HG02970 (cell line): ENCODE results near the gene PHF10.
"Not testable (repeated sequence)": the region's sequence is repeated elsewhere in the genome, so short reads cannot be mapped to it uniquely, and the experiment has no call there.

Experiments
- ATAC-seq: cut with Tn5 transposase; IDR thresholded peaks from one replicate; pipeline ENCODE4 v1.9.1; 2021; ENCODE audit warnings: mild to moderate bottlenecking, moderate library complexity, moderate number of reproducible peaks; ENCODE audit not compliant: unreplicated experiment, low FRiP score

Gene PHF10

DNA sequence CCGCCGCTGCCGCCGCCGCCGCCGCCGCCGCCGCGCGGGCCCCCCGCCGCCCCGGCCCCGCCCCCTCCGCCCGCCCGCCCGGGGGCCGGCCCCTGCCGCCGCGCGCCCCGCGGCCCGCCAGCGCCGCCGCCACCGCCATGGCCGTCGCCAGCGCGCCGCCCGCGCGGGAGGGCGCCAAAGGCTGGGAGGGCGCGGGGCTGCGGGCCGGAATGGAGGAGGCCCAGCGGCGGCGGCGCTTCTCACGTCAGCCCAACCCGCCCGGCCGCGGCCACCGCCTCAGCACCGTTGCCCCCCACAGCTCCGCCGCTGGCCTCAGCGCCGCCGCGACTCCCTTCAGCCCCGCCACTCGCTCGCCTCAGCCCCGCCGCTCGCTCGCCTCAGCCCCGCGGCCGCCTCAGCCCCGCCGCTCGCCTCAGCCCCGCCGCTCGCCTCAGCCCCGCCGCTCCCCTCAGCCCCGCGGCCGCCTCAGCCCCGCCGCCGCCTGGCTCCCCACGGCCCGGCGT, 258 bp downstream of the PHF10 start:
- ATAC-seq: peak; percentile 51

DNA sequence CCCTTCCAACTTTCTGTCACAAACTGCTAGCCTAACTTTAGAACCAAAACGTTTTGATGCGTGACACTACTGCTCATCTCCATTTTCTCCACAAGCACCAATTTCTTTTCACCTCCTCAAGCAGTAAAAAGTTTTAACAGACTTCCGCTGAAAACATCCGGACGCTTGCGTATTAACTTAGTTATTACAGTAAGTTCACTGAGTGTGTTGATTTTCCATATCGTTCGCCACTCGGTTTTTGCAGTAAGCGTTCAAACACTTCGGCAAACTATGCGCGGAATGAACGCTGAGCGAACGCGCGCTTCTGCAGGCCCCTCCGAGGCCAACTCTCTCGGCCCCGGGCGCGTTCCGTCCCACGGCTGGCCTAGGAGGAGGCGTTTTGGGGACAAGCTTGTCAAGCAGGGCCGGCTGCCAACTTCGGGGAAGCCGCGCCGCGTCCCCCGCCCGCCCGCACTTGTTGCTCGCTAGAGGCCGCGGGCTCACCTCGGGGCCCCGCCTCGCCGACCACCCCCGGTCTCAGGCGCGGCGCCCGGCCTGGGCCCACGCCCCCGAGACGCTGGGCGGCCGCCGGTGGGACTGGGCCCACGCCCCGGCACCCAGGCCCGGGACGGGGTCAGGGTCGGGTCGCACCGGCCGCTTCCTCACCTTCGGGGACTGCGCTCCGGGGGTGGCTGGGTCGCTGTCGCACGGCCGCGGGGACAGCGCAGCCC, 945 bp downstream of the PHF10 start:
- peak; percentile 38 for ATAC-seq

DNA sequence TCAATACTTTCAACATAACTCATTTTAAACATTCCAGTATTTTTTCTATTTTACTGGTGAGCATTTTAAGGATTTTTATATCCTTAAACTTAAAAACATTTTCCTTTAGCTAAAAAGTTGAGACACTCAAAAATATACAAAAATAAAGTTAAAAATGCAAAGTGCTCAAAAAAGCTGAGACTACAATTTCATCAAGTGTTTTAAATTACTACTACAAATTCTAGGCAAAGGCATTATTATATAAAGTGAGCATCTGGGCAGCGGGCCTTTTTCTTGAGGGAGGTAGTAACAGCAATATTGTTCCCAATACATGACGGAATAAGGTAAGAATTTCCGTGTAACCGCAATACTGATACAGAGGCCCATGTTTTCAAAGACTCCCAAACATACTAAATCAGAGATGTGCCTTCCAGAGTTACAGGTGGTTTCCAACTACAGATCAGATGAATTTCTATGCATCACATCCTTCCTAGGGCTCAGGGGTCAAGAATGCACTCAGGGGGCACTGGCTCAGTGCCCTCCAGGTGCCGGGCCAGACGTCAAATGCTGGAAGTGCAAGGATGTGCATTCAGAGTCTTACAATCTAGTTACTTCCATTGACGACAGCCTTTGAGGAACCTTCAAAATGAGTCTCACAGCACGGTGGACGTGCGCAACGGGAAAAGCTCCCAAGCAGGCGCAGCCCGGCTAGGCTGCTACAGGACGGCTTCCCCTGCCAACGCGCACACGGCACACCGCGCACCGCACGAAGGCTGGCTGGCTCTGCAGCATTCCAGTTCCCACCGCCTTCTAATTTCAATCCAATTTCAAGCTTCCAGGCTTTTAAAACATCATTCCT, 1.7 kb downstream of the PHF10 start:
- no peak for ATAC-seq

DNA sequence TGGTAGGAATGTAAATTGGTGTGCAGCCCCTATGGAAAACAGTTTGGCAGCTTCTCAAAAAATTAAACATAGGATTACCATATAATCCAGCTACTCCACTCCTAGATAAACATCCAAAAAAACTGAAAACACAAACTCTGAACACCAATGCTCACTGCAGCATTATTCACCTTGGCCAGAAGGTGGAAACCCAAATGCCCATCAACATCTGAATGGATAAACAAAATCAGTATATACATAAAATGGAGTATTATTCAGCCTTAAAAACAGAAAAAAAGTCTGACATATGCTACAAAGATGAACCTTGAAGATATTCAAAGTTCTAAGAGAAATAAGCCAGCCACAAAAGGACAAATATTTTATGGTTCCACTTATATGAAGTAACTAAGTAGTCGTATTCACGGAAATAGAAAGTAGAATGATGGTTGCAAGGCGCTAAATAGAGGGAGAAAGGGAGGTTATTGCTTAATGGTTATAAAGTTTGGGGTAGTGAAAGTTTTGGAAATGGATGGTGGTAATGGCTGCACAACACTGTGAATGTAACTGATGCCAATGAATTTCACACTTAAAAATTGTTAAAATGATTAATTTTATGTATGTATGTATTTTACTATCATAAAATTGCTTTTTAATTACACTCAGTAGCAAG, 4.0 kb downstream of the PHF10 start:
- ATAC-seq: no peak

DNA sequence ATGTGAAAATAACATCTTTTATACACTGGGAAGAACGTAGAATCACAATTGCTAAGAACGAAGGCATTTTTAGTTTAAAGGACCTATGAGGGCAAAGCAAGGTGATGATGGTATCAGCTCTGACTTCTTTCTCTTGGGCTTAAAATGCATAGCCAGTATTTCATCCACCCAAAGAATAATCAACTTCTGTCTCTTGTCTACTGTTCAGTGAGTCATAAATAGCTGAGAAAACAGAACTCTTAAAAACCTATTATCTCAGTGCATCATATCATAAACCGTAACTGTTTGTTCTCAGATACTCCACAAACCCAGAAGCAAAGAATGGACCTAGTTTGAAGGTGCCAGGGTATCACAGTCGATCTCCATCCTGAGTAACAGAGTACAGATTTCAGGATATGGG, 5.2 kb downstream of the PHF10 start:
- no peak for ATAC-seq

DNA sequence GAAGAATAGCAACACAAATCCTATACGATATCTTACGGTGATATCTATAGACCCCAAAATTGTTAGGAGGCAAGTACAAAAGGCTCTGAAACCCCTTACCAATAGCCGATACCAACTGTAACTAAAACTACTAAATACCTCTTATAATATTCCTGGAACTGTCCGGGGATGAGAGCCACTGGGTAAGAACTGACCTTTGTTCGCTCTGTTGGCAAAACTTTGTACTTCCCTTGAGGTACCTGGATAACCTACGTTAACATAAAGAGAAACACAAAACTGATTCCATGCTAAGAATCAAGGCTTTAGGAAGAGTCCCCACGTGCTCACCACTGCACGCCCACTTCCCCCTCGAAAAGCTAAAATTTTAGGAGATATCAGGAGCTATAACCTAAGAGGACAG, 9.7 kb downstream of the PHF10 start:
- no peak for ATAC-seq

DNA sequence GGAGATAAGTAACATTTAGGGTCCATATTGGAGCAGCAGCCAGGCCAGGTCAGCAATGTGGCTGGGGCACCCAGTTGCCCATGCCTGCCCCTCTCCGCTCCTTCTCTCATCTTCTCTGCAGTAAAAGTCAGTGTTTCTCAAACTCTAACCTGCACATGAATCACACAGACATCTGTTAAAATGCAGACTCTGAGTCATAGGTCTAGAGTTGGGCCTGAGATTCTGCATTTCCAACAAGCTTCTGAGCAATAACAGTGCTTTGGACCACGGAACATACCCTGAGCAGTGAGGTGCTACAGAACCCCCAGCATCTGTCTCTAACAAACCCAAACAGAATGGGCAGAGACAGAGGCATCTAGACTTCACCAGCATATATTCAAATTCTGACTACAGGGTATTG, 10.1 kb downstream of the PHF10 start:
- no peak for ATAC-seq

DNA sequence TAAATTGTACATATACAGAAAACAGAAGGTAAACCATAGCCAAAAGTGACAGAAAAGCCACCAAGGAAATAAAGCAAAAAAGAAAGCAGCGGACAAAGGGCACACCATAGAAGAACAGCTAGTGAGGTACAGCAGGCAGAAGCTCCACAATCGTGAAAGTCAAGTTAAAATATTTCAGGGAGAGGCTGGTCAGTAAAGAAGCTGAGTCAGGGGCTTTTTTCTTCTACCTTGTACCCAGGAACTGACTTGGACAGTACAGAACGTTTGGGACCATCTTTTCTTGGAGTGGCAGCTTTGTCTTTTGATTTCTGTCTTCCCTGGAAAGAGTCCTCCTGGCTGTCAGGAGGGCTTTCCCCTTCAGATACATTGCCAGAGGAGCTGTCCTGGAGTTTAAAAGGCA, 14.3 kb downstream of the PHF10 start:
- no peak for ATAC-seq

DNA sequence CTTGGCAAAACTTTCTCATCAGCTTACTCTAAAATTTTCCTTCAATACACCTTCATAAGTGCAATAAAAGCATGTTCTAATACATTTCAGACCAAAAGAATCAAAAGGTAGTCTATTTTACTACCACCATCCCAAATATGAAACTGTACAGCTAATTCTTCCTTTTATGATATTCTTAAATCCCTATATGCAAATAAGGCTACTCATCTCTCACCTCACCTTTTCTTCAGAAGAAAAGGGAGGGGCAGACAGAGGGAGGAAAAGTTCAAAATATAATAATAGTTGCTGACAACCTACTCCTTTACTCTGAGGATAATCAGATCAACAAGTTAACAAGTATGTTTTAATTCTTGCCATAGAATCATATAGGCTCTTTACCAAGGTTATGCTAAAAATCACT, 15.0 kb downstream of the PHF10 start:
- ATAC-seq: no peak

DNA sequence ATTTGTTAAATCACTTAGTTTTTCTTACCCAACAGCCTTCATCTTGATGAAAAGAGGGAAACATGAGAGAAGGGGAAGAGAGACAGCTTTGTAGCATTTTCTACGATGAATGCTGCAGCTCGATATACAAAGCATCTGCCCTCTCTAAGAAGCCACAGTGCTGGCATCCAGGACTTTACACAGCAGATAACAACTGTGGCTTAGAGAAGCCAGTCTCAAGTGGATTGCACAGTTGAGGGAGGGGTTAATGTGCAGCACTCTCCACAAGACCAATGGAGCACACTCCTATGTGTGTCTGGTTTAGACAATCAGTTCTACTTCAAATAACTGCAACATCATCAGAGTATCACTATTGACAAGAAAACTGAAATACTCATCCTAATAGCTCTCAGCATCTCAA, 16.5 kb downstream of the PHF10 start:
- ATAC-seq: no peak

DNA sequence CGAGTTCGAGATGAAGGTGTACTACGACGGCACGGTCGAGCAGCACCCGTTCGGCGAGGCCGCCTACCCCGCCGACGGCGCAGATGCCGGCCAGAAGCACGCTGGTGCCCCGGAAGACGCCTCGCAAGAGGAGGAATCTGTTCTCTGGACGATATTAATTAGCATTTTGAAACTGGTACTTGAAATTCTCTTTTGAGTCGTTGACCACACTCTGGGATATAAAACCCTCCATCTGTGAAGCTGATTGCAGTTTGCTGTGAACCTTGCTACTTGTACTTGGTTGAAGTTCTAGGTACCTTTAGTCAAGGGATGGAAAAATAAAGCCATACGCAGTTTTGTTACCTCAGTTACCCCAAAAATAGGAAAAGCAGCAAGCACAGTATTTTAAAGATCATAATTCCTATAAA, 21.5 kb downstream of the PHF10 start:
- no peak for ATAC-seq

DNA sequence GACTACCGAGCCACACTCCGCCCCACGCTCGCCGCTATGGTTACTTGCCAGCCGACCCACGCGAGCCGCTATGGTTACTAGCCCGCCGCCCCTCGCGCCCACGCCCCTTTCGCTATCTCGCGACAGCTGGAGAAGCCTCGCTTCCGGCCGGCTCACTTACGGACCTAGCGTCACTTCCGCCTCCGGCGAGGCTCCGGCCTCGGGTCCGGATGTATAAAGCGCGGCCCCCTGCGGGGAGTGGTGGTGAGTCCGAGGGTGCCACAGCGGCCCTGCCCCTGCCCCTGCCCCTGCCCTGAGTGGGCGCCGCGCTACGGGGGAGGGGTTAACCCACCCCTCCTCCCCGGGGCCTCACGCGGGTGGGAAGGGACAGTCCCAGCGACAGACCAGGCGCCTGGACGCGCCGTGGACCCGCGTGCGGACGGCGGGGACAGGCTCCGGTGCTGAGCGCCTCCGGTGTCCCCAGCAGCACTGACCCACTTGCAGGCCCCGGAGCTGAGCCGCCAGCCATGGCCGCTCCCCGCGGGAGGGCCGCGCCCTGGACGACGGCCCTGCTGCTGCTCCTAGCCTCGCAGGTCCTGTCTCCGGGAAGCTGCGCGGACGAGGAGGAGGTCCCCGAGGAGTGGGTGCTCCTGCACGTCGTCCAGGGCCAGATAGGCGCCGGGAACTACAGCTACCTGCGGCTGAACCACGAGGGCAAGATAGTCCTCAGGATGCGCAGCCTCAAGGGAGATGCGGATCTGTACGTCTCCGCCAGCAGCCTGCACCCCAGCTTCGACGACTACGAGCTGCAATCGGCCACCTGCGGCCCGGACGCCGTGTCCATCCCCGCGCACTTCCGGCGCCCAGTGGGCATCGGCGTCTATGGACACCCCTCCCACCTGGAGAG, 22.1 kb downstream of the PHF10 start, which contains the start of the genes C6orf120 and WDR27:
TSS of gene C6orf120 (plus strand) at position 173 of the 886 bp plus-strand sequence. CDS start at position 507, 334 bp downstream.
TSS of gene WDR27 (minus strand) at position 76 of the 886 bp plus-strand sequence. CDS start 13,024 bp downstream, outside the sequence.
- peak; percentile 99 for ATAC-seq

DNA sequence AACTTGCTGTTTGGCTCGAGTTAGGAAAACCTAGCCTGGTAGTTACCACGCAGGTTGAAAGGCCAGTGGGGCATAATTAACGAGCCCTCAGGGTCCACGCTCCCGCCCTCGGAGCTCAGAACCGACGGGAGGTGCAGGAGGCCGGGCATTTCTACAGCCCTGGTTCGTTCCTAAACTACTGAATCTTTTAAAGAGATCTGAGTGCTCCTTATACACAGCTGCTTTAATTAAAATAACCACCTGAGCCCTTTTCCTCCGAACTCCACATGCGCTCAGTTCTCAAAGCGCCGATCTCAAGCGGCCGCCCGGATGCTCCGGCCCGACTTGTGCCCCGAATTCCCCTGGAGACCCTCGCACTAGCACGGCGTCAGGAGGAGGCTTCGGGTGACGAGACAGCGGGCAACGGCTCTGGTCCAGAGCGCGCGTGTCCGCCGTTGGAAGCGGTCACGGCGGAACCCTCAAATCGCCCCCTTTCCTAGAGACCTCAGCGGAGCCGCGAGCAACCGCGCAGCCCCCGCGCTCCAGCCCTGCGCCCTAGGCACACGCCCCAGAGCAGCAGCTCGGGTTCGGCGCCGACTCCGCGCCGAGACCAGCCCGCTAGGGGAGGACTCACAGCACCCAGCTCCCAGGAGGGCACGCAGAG, 22.9 kb downstream of the PHF10 start:
- no peak for ATAC-seq

DNA sequence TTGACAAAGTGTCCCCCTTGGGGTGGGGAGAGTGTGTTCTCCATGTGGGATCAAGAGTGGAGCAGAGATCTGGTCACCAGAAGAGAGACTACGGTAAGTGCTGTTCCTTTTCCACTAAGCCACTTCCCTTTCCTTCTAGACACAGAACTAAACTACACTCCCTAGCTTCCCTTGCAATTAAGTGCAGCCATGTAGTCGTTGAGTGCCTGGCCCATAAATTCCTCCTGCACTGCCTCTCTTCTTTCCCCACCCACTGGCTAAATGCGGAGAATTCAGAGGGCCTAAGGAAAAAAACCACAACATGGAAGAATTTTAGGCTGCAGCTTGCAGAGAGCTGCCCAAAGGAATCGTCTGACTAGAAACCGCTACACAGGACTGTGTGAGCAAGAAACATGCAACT, 24.0 kb downstream of the PHF10 start:
- no peak for ATAC-seq

DNA sequence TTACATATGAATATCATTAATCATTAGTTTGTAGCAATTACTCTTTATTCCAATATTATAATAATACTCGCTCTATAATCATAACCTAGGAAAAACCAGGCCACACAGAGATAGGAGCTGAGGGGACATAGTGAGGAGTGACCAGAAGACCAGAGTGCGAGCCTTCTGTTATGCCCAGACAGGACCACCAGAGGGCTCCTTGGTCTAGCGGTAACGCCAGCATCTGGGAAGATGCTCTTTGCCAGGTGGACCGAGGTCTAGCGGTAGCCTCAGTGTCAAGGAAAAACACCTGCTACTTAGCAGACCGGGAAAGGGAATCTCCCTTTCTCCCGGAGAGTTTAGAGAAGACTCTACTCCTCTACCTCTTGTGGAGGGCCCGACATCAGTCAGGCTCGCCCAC, 27.2 kb downstream of the PHF10 start:
- ATAC-seq: not testable (repeated sequence)

DNA sequence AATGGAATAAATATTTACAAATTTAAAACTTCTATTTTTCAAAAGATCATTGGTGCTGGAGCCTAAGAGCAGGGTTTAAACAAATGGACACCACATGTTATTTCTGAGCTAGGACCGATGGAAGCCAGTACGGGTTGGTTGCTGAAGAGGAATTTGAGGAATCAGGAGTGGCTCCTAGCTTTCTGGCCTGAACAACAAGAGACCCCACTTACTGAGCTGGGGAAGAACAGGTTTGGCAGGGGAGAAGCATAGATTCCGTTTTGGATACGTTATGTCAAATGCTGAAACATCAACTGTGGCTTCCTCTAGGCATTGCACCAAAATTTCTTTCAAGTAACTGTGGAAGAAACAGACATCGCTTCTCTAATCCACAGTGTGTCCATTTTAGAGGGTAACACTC, 29.2 kb downstream of the PHF10 start:
- ATAC-seq: no peak

DNA sequence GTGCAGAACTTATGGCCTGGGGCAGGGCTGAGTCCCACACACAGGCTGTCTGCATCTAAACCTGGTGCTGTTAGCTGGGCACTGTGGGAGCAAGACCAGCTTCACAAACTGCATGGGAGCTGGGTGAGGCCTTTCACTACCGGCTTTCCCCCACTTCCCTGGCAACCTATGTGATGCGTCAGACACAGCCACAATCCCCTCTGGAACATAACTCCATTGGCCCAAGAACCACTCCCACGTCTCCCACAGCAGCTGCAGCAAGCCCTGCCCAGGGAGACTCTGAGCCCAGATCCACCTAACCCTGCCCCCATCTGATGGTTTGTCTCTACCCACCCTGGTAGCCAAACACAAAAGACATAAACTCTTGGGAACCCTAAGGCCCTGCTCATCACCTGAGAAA, 31.8 kb downstream of the PHF10 start:
- ATAC-seq: no peak

DNA sequence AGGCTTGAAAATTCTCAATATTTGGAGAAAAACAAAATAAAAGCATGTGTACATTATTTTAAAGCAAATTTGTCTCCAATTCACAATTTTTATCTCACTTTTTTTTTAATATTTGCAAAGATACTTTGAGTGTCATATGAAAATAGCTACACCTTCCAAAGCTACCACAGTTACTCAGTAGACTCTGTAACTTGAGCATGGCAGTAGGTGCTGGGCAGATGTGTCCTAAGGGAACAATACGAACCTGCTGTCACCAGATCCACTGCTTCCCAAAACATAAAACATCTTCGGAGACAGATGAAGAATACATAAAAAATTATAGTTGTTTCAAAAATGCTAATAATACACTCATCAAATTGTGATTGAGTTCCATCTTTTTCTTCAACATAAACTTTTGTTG, 33.0 kb downstream of the PHF10 start:
- ATAC-seq: no peak

DNA sequence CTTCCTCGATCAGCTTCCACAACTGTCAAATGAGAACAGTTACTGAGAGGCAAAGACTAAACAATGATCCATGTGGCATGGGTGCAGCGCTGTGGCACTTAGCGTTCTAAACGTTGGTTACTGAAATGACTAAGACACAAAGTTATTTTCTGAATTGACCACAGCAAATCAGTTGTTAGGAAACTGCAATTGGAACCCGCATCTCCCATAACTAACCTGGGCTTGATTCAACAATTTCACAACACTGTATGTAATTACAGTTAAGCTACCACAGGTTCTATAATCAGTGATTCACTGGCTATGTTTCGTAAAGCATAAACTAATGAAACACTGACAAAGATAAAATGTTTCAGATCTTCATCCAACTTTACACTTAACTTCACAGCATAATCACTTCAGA, 35.0 kb downstream of the PHF10 start:
- ATAC-seq: no peak

DNA sequence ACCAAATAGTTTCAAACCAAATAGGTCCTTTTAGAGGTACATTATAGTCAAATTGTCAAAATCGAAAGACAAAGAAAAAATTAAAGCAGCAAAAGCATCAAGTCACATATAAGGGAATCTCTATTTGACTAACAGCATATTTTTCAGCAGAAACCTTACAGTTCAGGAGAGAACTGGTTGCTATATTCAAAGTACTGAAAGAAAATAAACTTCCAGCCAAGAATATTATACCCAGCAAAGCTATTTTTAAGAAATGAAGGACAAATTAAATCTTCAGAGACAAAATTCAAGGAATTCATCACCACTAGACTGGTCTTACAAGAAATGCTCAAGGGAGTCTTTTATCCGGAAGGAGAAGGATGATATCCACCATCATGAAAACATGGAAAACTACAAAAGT, 38.4 kb downstream of the PHF10 start:
- ATAC-seq: no peak
